ENCODE data around the gene DDX1. TPM values are rescaled to one million over a fixed set of nuclear protein-coding genes. Genes with fewer than 3 reads are reported as not detected.

The DDX1 gene
- total and polyA plus RNA-seq, 11 donors = 97.7 to 193 (median 136) TPM

DNA sequence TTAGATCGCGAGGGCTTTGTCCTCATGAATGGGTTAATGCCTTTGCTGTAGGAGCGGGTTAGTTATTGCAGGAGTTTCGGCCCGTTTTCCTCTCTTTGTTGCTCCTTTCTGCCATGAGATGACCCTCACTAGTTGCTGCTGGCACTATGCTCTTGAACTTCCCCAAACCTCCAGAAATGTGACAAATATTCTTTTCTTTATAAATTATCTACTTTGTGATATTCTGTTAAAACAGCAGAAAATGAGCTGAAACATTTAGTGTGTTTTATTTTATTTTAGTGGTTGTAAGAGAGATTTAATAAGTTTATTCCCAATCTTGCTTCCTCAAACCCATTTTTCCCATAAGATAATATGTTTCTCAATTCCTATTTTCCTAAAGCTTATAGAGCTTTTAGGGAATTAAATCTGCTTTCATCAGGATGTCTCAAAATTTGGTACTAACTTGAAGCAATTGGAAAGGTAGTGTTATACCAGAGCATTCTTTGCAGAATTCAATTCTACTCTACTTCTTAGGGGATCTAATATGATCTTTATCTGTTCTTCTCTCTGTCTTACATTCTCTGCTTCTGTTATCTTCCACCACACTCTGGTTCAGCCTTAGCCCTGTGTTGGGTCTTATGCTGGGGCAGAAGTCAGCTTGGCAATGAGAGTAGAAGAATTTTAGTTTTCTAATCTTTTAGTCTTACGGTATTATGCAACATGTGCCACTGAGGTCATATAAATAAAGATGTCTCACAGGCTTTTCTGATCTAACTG lies 23.1 kb downstream of the DDX1 start:
- no peaks in the 10 kb centered on the region for H3K27me3 ChIP-seq
- no peak for TF ChIP-seq CTCF (IDR thresholded peaks at IDR 0.05)
- no peak for TF ChIP-seq POLR2A (IDR thresholded peaks at IDR 0.05)
- no peak for DNase-seq
- ATAC-seq = no peak
- WGBS, 4 donors = 76 to 86% (median 81%) methylated on average over 6 of the region's 6 CpGs
- peaks cover 5 to 78% (median 66%) of the 10 kb centered on the region in 9 donors for H3K36me3 ChIP-seq
- H3K9me3 ChIP-seq = no peaks in the 10 kb centered on the region
- H3K4me3 ChIP-seq = no peak overlapping the region
- no peak overlapping the region for H3K27ac ChIP-seq
- H3K4me1 ChIP-seq = peaks cover 0 to 7% (median 0%) of the 10 kb centered on the region in 12 donors
- intact Hi-C loops (cut with DNase I) = no loop called here

- WGBS, 4 donors = 70 to 77% (median 70%) methylated on average over 3 of the region's 3 CpGs
- ATAC-seq (no peak), DNase-seq (no peak)
- no peak overlapping the region for H3K4me3 ChIP-seq
- TF ChIP-seq CTCF (IDR thresholded peaks at IDR 0.05) (no peak), POLR2A (IDR thresholded peaks at IDR 0.05) (no peak)
- H3K27ac ChIP-seq = no peak overlapping the region
- H3K36me3 ChIP-seq = peaks cover 5 to 78% (median 66%) of the 10 kb centered on the region in 9 donors
- peaks cover 0 to 7% (median 0%) of the 10 kb centered on the region in 12 donors for H3K4me1 ChIP-seq
- H3K9me3 ChIP-seq = no peaks in the 10 kb centered on the region
- intact Hi-C loops (cut with DNase I) = no loop called here
- H3K27me3 ChIP-seq = no peaks in the 10 kb centered on the region
Observed at GRCh38 chr2:15615301-15615920, 23.7 kb downstream of the DDX1 start.

DNA sequence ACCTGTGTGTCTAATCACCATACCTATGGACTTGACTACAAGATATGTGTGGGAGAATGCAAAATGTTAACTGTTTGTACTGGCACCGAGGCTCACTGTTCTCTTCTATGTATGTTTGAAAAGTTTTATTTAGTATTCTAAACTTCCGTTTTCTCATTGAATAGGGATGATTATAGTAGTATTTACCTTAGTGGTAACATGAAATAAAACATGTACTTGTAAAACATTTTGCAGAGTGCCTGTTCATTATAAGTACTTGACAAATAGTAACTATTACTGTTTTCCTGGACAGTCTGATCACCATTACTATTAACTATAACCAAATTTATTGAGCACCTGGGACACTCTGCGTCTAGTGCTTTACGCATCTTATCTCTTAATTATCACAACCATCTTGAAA lies 24.8 kb downstream of the DDX1 start:
- no peak for DNase-seq

More for the DNA sequence above, 24.8 kb downstream of the DDX1 start:
- ATAC-seq = no peak
- Histone ChIP-seq H3K36me3 (peaks cover 5 to 85% (median 73%) of the 10 kb centered on the region in 9 donors), H3K27me3 (no peaks in the 10 kb centered on the region), H3K4me3 (no peak overlapping the region), H3K4me1 (peaks cover 0 to 7% (median 0%) of the 10 kb centered on the region in 12 donors), H3K27ac (no peak overlapping the region), H3K9me3 (no peaks in the 10 kb centered on the region)
- WGBS, 4 donors = 93 to 97% (median 95%) methylated on average over 4 of the region's 4 CpGs
- TF ChIP-seq POLR2A (IDR thresholded peaks at IDR 0.05) = no peak
- no peak for TF ChIP-seq CTCF (IDR thresholded peaks at IDR 0.05)
- intact Hi-C loops (cut with DNase I) = no loop called here

Data from heart left ventricle (tissue), 16 donors.